H1 (cell line): ENCODE data around the gene PPP4R1.

ENCODE experiments used
- CTCF ChIP-seq, 3 experiments: IDR thresholded peaks; 1 replicate in 2 of 3; 2 replicates in 1 of 3; pipeline versions ENCODE4 v1.5.1 to v1.6.1; 2011; ENCODE audit warnings: low read length in 3 of 3, mild to moderate bottlenecking in 3 of 3, inconsistent platforms in 2 of 3, low read depth in 1 of 3, moderate library complexity in 1 of 3; ENCODE audit not compliant: insufficient read depth in 1 of 3; ENCODE audit errors: control extremely low read depth in 1 of 3
- GABPA ChIP-seq: IDR thresholded peaks from 2 replicates; pipeline ENCODE4 v1.6.1; 2011; ENCODE audit warnings: mild to moderate bottlenecking, low read length, moderate library complexity, borderline replicate concordance; ENCODE audit not compliant: insufficient read depth
- MAX ChIP-seq: IDR thresholded peaks from 2 replicates; pipeline ENCODE4 v1.6.1; 2012; ENCODE audit warnings: inconsistent platforms
- POLR2AphosphoS5 ChIP-seq: IDR thresholded peaks from 2 replicates; pipeline ENCODE4 v1.6.1; 2011; ENCODE audit warnings: low read depth, low read length

GRCh38 chr18:9599328-9599727 is 15.0 kb downstream of the PPP4R1 start:
- TF ChIP-seq POLR2AphosphoS5 (no peak), GABPA (no peak), MAX (no peak), CTCF (IDR thresholded peaks at IDR 0.05; ENCODE audit: control extremely low read depth in 1 of 3, insufficient read depth in 1 of 3, low read depth in 1 of 3, low read length in 3 of 3) (no peak)
